Activated T-helper 1 cell treated with anti-CD3 and anti-CD28 coated beads, Interleukin-12 subunit alpha, Interleukin-12 subunit beta, Interleukin-2, Interleukin-4 antibody, amounts not matched to agents 30 ng/mL and 10 ng/mL and 1 ng/mL, durations not matched to agents 14 hours and 24 hours and 36 hours (primary cell): ENCODE measurements around the gene CDH13. TPM values are rescaled to one million over a fixed set of nuclear protein-coding genes. Genes with fewer than 3 reads are reported as not detected.
A peak's percentile ranks its signal among the peaks of the same experiment; 100 is the strongest.

Source experiments
- DNase-seq: peaks from one replicate; pipeline ENCODE4 v3.0.0; 2021; ENCODE audit warnings: low spot score
- H3K27ac Mint-ChIP-seq: one replicate; pipeline ENCODE4 v1.8.0; 2021; ENCODE audit warnings: mild to moderate bottlenecking, mixed read lengths
- H3K27me3 Mint-ChIP-seq: one replicate; pipeline ENCODE4 v1.8.0; 2022; ENCODE audit warnings: mild to moderate bottlenecking, moderate library complexity, mixed read lengths; ENCODE audit not compliant: insufficient read depth
- H3K36me3 Mint-ChIP-seq: one replicate; pipeline ENCODE4 v1.8.0; 2021; ENCODE audit warnings: low read depth, mixed read lengths
- H3K4me1 Mint-ChIP-seq: one replicate; pipeline ENCODE4 v1.8.0; 2021; ENCODE audit warnings: low read depth, mixed read lengths
- H3K4me3 Mint-ChIP-seq: one replicate; pipeline ENCODE4 v1.8.0; 2021; ENCODE audit warnings: mild to moderate bottlenecking, moderate library complexity, mixed read lengths
- H3K9me3 Mint-ChIP-seq: one replicate; pipeline ENCODE4 v1.8.0; 2021; ENCODE audit warnings: mixed read lengths
- intact Hi-C: fragments of 100-400 bp; cut with micrococcal nuclease; formaldehyde crosslinking; loops from one replicate; pipeline ENCODE4 v1.15.1; 2024
- total RNA-seq: library from RNA; stranded (reverse); gene quantifications from 2 replicates; pipeline ENCODE4 v1.2.3, GENCODE V29; 2022

Gene CDH13
- total RNA-seq, 1 donor from 2014 or later, result not detected

GRCh38 chr16:83197450-83197849 is 570.7 kb downstream of the CDH13 start:
- intact Hi-C loops, result no loop called here
- Mint-ChIP-seq H3K27ac (no peak overlapping the region), H3K27me3 (no peaks in the 10 kb centered on the region), H3K4me1 (no peaks in the 10 kb centered on the region), H3K9me3 (no peaks in the 10 kb centered on the region), H3K4me3 (no peak overlapping the region), H3K36me3 (no peaks in the 10 kb centered on the region)
- no peak for DNase-seq

DNA sequence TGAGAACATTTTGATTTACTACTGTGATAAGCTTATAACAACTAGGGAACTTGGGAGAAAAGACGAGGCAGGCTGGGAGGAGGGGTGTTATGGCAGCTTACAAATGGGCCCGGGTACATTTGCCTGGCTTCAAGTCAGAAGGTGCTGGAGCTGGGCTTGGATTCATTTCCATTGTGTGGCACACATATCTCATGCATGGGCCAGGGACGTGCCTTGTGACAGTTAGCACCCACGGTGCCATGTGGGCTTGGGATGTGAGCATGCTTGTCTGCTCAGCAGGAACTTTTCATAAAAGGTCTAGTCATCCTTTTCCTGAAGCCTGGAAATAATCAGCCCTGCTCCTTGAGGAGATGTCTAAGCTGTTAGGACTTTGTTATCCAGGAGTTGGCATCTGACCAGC is 572.2 kb downstream of the CDH13 start:
- H3K4me3 Mint-ChIP-seq, result no peak overlapping the region
- no peak overlapping the region for H3K27ac Mint-ChIP-seq
- no peaks in the 10 kb centered on the region for H3K4me1 Mint-ChIP-seq
- H3K9me3 Mint-ChIP-seq, result no peaks in the 10 kb centered on the region
- no peak for DNase-seq
- H3K27me3 Mint-ChIP-seq, result no peaks in the 10 kb centered on the region
- intact Hi-C loops, result no loop called here
- H3K36me3 Mint-ChIP-seq, result no peaks in the 10 kb centered on the region

- Mint-ChIP-seq H3K9me3 (no peaks in the 10 kb centered on the region), H3K27ac (no peak overlapping the region), H3K4me1 (no peaks in the 10 kb centered on the region), H3K4me3 (no peak overlapping the region), H3K36me3 (no peaks in the 10 kb centered on the region), H3K27me3 (no peaks in the 10 kb centered on the region)
- intact Hi-C loops, result no loop called here
- DNase-seq, result no peak
Measured at GRCh38 chr16:83200005-83200779, 573.4 kb downstream of the CDH13 start.

DNA sequence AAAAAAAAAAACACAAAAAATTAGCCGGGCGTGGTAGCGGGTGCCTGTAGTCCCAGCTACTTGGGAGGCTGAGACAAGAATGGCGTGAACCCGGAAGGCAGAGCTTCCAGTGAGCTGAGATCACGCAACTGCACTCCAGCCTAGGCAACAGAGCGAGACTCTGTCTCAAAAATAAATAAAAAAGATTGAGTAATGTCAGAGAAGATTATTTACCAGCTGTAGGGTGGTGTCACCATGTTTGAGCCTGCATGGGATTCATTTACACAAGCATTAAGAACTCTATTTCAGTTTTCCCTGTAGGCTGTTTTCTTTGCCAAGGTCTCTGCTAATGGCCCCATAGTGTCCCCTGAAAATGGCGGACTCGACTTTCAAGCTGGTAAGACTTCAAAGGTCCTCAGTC is 575.0 kb downstream of the CDH13 start:
- DNase-seq, result no peak
- no peaks in the 10 kb centered on the region for H3K27me3 Mint-ChIP-seq
- no peak overlapping the region for H3K27ac Mint-ChIP-seq
- no peaks in the 10 kb centered on the region for H3K36me3 Mint-ChIP-seq
- H3K4me1 Mint-ChIP-seq, result no peaks in the 10 kb centered on the region
- H3K9me3 Mint-ChIP-seq, result no peaks in the 10 kb centered on the region
- H3K4me3 Mint-ChIP-seq, result no peak overlapping the region
- intact Hi-C loops, result no loop called here

DNA sequence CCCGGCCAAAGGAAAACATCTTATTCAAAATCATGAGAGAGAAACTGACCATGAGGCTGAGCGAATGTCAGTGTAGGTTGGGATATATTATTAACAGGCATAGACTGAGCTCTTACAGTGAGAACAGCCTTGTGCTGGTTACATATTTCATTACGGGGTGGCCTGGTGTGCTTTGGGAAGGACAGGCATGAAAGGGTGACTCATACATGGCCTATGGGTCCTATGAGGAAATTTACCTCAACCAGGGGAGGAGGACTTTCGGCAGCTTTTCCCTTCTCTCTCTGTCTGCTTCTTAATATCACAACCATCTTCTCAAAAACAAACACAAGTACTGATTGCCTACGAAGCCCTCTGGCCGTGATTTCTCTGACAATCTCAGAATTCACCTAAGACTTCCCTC is 579.1 kb downstream of the CDH13 start:
- H3K4me3 Mint-ChIP-seq, result no peak overlapping the region
- H3K27me3 Mint-ChIP-seq, result no peaks in the 10 kb centered on the region
- no peaks in the 10 kb centered on the region for H3K9me3 Mint-ChIP-seq
- no peaks in the 10 kb centered on the region for H3K4me1 Mint-ChIP-seq
- intact Hi-C loops, result no loop called here
- no peak overlapping the region for H3K27ac Mint-ChIP-seq
- no peaks in the 10 kb centered on the region for H3K36me3 Mint-ChIP-seq
- DNase-seq, result no peak

GRCh38 chr16:83206426-83206825 is 579.7 kb downstream of the CDH13 start:
- Mint-ChIP-seq H3K27me3 (no peaks in the 10 kb centered on the region), H3K9me3 (no peaks in the 10 kb centered on the region), H3K4me3 (no peak overlapping the region), H3K36me3 (no peaks in the 10 kb centered on the region), H3K27ac (no peak overlapping the region), H3K4me1 (no peaks in the 10 kb centered on the region)
- no peak for DNase-seq
- intact Hi-C loops, result no loop called here

GRCh38 chr16:83211711-83212110 is 584.9 kb downstream of the CDH13 start:
- H3K4me1 Mint-ChIP-seq, result no peaks in the 10 kb centered on the region
- DNase-seq, result no peak
- peaks cover 2% of the 10 kb centered on the region for H3K27me3 Mint-ChIP-seq
- no peaks in the 10 kb centered on the region for H3K9me3 Mint-ChIP-seq
- H3K36me3 Mint-ChIP-seq, result no peaks in the 10 kb centered on the region
- no peak overlapping the region for H3K27ac Mint-ChIP-seq
- no peak overlapping the region for H3K4me3 Mint-ChIP-seq
- intact Hi-C loops, result no loop called here

DNA sequence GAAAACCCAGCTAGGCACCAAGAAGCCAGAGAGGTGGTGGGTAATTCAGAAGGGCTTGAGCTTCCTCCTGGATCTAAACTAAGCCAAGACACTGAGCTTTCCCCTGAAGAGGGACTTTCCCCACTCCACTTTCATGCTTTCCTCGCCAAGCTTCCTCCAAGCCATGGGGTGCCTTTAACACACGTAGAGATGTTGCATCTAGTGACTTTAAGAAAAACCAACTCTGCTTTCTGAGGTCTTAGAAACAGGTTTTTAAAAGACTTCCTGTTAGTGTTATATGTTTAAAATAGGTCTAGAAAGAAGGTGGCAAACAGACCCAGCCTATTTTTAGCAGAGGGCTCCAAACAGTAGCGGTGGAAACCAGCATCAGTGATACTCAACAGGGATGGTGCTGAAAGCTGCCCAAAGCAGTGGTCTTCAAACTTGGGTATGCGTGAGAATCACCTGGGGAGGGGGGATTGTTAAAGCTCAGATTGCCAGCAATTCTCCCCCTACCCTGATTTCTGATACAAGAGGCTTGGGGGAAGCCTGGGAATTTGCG is 585.6 kb downstream of the CDH13 start:
- Mint-ChIP-seq H3K4me3 (no peak overlapping the region), H3K4me1 (no peaks in the 10 kb centered on the region), H3K36me3 (no peaks in the 10 kb centered on the region), H3K27me3 (peaks cover 2% of the 10 kb centered on the region), H3K27ac (no peak overlapping the region), H3K9me3 (no peaks in the 10 kb centered on the region)
- no peak for DNase-seq
- intact Hi-C loops, result no loop called here

GRCh38 chr16:83214671-83215070 is 587.9 kb downstream of the CDH13 start:
- intact Hi-C loops, result loop anchor here (1.0 to 2.0 kb wide), 2 partner anchors 101 to 584 kb away; no protein-coding TSS in a partner anchor
- Mint-ChIP-seq H3K9me3 (no peaks in the 10 kb centered on the region), H3K36me3 (no peaks in the 10 kb centered on the region), H3K4me1 (no peaks in the 10 kb centered on the region), H3K27me3 (peaks cover 2% of the 10 kb centered on the region), H3K4me3 (no peak overlapping the region), H3K27ac (no peak overlapping the region)
- no peak for DNase-seq

DNA sequence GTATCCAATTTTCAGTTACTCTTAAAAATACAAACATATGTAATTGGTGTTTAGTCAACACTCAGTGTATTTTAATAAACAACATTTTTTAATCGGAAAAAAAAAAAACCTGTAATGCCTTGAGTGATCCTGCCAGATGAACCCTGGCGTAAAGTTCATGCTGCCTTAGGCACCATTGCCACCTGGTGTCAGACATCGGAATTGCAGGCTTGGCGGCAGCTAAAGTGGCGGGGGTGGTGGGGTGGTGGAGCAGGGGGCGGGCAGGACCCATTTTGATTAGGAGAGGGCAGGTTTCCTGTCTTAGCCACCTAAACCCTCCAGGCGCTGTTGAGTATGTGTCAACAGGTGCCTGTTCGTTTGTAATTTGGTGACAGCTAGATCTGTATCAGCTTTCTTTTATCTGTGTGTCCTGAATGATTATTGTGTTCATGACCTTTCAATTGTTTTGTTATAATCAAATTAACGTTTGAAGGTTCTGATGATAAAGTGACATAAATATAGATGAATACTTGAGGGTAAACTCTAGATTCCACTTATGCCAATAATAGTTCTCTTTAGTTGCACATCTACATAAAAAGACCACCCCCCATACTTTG is 588.7 kb downstream of the CDH13 start:
- Mint-ChIP-seq H3K27ac (no peak overlapping the region), H3K4me3 (no peak overlapping the region), H3K27me3 (peaks cover 2% of the 10 kb centered on the region), H3K36me3 (no peaks in the 10 kb centered on the region), H3K9me3 (no peaks in the 10 kb centered on the region), H3K4me1 (no peaks in the 10 kb centered on the region)
- peak; percentile 16 for DNase-seq
- intact Hi-C loops, result loop anchor here (1.0 to 2.0 kb wide), 2 partner anchors 102 to 585 kb away; no protein-coding TSS in a partner anchor

DNA sequence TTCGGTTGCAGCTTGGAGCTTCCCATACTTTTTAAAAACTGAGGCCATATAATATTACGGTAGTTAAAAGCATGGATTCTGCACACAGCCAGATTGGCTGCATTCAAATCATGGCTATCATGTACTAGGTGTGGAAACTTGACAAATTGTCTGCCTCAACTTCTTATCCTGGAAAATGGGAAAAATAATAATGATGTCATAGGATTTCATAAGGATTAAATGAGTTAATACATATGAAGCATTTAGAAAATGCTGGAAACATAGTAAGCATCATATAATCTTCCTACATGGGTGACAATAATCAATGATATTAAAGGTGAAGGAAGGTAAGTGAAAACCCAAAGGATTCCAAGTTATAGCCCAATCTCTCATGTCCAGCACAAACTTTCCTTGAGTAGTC is 592.5 kb downstream of the CDH13 start:
- no peaks in the 10 kb centered on the region for H3K4me1 Mint-ChIP-seq
- no peak overlapping the region for H3K4me3 Mint-ChIP-seq
- no peaks in the 10 kb centered on the region for H3K27me3 Mint-ChIP-seq
- intact Hi-C loops, result no loop called here
- no peak overlapping the region for H3K27ac Mint-ChIP-seq
- no peak for DNase-seq
- H3K9me3 Mint-ChIP-seq, result no peaks in the 10 kb centered on the region
- H3K36me3 Mint-ChIP-seq, result no peaks in the 10 kb centered on the region

GRCh38 chr16:83220066-83220465 is 593.3 kb downstream of the CDH13 start:
- Mint-ChIP-seq H3K4me1 (no peaks in the 10 kb centered on the region), H3K36me3 (no peaks in the 10 kb centered on the region)
- intact Hi-C loops, result no loop called here

GRCh38 chr16:83224642-83225041 is 597.9 kb downstream of the CDH13 start:
- no peaks in the 10 kb centered on the region for H3K4me1 Mint-ChIP-seq
- no peak overlapping the region for H3K27ac Mint-ChIP-seq
- H3K27me3 Mint-ChIP-seq, result no peaks in the 10 kb centered on the region
- H3K9me3 Mint-ChIP-seq, result no peaks in the 10 kb centered on the region
- intact Hi-C loops, result no loop called here
- no peak for DNase-seq
- no peaks in the 10 kb centered on the region for H3K36me3 Mint-ChIP-seq
- H3K4me3 Mint-ChIP-seq, result no peak overlapping the region

More at GRCh38 chr16:83220066-83220465, 593.3 kb downstream of the CDH13 start:
- DNase-seq, result no peak
- H3K27me3 Mint-ChIP-seq, result no peaks in the 10 kb centered on the region
- no peaks in the 10 kb centered on the region for H3K9me3 Mint-ChIP-seq
- H3K4me3 Mint-ChIP-seq, result no peak overlapping the region
- no peak overlapping the region for H3K27ac Mint-ChIP-seq
